Left forelimb (tissue), 1 donor: ENCODE results near the gene AGXT.

Experiments used
- DNase-seq: peaks from one replicate; pipeline ENCODE4 v3.0.0-alpha.2; 2018; ENCODE audit warnings: low spot score

Gene AGXT

DNA sequence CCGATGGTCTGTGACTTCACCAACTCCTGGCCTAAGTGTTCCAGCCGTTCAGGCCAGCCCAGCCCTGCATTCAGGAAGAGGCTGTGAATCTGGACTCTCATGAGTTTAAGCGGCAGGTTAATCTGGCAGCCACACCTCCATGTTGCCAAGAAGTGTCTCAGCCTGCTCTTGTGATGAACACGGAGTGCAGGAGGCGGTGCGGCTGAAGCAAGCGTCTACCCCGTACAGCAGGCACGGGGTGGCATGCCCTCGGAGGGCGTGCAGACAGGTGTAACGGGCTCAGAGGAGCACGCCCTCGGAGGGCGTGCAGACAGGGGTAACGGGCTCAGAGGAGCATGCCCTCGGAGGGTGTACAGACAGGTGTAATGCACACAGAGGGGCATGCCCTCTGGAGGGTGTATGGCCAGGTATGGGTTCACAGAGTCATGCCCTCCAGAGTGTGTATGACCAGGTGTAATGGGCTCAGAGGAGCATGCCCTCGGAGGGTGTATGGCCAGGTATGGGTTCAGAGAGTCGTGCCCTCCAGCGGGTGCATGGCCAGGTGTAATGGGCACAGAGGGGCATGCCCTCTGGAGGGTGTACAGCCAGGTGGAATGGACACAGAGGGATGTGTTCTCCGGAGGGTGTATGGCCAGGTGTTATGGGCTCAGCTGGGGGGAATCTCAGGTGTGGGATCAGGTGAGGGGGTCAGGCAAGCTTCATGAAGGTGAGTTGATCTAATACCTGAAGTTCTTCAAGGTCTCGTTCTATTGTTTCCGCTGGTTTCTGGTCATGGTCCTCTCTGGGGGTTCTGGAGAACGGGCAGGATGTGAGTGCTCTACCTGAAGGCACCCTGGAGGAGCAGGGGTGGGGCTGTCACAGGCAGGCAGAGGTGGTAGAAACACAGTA, 60.1 kb downstream of the AGXT start:
- DNase-seq: peak; percentile 38

DNA sequence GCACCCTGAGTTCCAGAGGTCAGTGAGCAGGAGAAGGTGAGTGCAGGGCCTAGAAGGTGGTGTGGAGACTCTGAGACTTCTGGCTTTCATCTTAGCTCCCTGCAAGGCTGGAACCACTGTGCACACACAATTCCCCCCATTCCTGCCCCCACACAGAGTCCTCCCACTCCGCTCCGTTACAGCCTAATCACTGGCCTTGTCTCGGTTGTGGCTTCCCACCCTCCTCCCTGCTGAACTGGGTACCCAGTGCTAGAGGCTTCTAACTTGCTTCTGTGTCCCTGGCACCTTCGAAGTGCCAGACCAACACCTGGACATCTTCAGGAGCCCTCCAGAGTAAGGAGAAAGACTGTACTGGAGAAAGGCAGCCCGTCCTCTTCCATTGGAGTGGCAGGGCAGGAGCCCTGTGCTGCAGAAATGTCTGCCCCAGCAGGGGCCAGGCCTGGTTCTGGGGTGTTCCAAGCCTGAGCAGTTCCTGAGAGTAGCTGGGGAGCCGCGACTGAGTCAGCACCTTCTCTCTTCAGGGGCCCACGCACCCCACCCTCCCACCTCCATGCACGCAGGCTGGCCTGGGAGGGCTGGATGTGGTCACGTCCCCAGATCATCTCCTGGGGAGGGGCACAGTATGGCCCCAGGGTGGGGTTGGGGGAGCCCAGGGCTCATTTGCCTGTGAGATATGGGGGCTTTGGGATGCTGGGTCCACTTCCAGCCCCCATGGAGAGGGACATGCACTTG, 60.9 kb downstream of the AGXT start:
- DNase-seq: peak; percentile 53
